K562 (cell line): ENCODE results near the gene CLPSL1. TPM values are rescaled to one million over a fixed set of nuclear protein-coding genes. Genes with fewer than 3 reads are reported as not detected.

Source experiments
- CTCF ChIP-seq, 3 experiments: IDR thresholded peaks in 2 of 3; conservative IDR thresholded peaks in 1 of 3; 2 replicates each; pipeline ENCODE4 v1.5.1; 2011 to 2012; ENCODE audit warnings: low read length in 3 of 3, mild to moderate bottlenecking in 3 of 3, control low read depth in 2 of 3, improper control_type of control experiment in 1 of 3, inconsistent platforms in 1 of 3, low read depth in 1 of 3, mixed read lengths in 1 of 3, moderate library complexity in 1 of 3; ENCODE audit not compliant: insufficient read depth in 2 of 3
- GTF2B ChIP-seq: IDR thresholded peaks from 2 replicates; pipeline ENCODE4 v1.6.1; 2011; ENCODE audit not compliant: insufficient read length; ENCODE audit errors: extremely low read depth
- HDAC3 ChIP-seq: fragments of 450-650 bp; IDR thresholded peaks from 2 replicates; pipeline ENCODE4 v1.6.1; 2018; ENCODE audit warnings: borderline replicate concordance, mild to moderate bottlenecking, moderate library complexity; ENCODE audit not compliant: partially characterized antibody
- MTA3 ChIP-seq: fragments of 450-650 bp; formaldehyde crosslinking; IDR thresholded peaks from 2 replicates; pipeline ENCODE4 v1.6.1; 2017; ENCODE audit warnings: mild to moderate bottlenecking, borderline replicate concordance
- ZBTB17 ChIP-seq: fragments of 450-650 bp; formaldehyde crosslinking; IDR thresholded peaks from 2 replicates; pipeline ENCODE4 v1.4.0; 2020; ENCODE audit warnings: mild to moderate bottlenecking
- ZHX1 ChIP-seq: fragments of 150-350 bp; conservative IDR thresholded peaks from 2 replicates; pipeline ENCODE4 v1.6.1; 2014; ENCODE audit warnings: low read length
- ZNF609 ChIP-seq: sonication (generic); formaldehyde crosslinking; IDR thresholded peaks from 2 replicates; pipeline ENCODE4 v1.8.1; 2023; ENCODE audit warnings: missing genetic modification reagents, mild to moderate bottlenecking, borderline replicate concordance
- ZNF75A ChIP-seq: fragments of 450-650 bp; formaldehyde crosslinking; IDR thresholded peaks from 2 replicates; pipeline ENCODE4 v1.4.0; 2020; ENCODE audit warnings: mild to moderate bottlenecking
- ZNF76 ChIP-seq: fragments of 250-450 bp; sonication (Bioruptor Pico); IDR thresholded peaks from 2 replicates; pipeline ENCODE4 v1.4.0; 2020; ENCODE audit warnings: mild to moderate bottlenecking, moderate library complexity, borderline replicate concordance
- polyA plus RNA-seq, 8 experiments: library from polyadenylated mRNA; depleted of rRNA in 4 of 8; stranded (reverse) in 5 of 8; unstranded in 3 of 8; fragments of >200 nt; fragmentation: Nextera tagmentation in 2 of 8; fragmentation: Illumina TruSeq in 1 of 8; extraction: Ambion mirVana in 2 of 8; extraction: Trizol in 1 of 8; gene quantifications; 2 replicates each; pipeline versions ENCODE4 v1.2.1 to v1.2.3, GENCODE V29; 2011 to 2014; ENCODE audit warnings: inconsistent platforms in 1 of 8, missing spikeins in 1 of 8
- total RNA-seq, 7 experiments: library from RNA; depleted of rRNA in 6 of 7; stranded (reverse); fragments of >200 nt in 6 of 7; fragmentation: Illumina TruSeq in 2 of 7; extraction: Trizol in 2 of 7; gene quantifications; 2 replicates each; pipeline versions ENCODE4 v1.2.1 to v1.2.3, GENCODE V29; 2011 to 2021; ENCODE audit warnings: low replicate concordance in 1 of 7

Gene CLPSL1
- total and polyA plus RNA-seq, 9 of the 15 experiments (the other 6 are each of a cell fraction or from before 2014, with no cell fraction given): not detected

GRCh38 chr6:35809809-35810208 is 29.0 kb downstream of the CLPSL1 start (continued):
- TF ChIP-seq ZNF609 (CRISPR knock-in tag) (no peak), ZHX1 (no peak), HDAC3 (no peak), CTCF (IDR thresholded peaks at IDR 0.05 in 2 of 3, conservative IDR thresholded peaks at IDR 0.05 in 1 of 3; ENCODE audit: insufficient read depth in 2 of 3, low read depth in 1 of 3, low read length in 3 of 3) (no peak), ZBTB17 (no peak), ZNF75A (CRISPR knock-in tag) (no peak), MTA3 (no peak), GTF2B (no peak), ZNF76 (no peak)
